Globus pallidus (tissue), 1 donor: ENCODE data around the gene INCA1.

Experiments
- DNase-seq: peaks from one replicate; pipeline ENCODE4 v3.0.0-alpha.2; 2015; ENCODE audit warnings: low spot score

The INCA1 gene

DNA sequence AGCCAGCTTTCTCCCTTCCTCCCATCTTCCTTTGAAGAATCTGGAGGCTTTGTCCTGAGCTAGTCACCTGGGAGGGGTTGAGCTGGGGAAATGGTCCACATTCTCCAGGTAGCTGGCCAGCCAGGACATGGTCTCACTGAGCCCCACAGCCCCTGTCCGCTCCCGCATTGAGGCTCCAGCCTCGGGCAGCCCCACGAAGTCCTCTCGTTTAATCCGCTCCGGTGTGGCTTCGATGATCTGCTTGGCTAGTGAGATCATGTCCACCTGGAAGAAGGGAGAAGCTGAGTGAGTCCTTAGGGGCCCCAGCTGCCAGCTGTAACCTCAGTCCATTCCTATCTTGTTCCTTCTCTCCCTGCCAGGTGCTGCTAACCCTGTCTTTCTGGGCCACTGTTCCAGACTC lies 27.0 kb downstream of the INCA1 start:
- DNase-seq = no peak

DNA sequence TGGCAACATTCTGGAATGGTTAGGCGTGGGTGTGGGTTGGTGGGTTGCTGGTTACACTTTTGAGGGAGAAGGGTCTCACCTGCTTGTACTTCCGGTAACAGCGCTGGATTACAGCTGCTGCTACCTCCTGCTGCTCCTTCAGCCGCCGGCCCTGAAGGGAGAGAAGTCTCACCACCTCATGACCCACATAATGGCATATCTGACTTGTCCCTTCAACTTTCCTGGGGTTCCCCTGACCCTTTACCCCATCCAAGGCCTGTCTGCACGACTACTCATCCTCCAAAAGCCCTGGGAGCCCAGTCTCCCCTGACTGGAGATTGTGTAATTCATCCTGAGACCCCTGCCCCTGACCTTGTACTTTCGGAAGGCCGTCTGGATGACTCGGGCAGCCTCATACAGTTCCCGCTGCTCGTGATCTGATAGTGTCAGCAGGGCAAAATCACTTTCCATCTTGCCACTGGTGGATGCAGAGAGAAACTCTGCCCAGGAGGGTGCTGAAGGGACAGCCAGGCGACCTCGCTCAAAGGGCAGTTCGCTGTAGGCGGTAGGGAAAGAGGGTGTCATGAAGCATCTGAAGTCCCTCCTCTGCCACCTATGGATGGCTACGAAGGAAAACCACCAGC lies 27.7 kb downstream of the INCA1 start:
- DNase-seq = no peak

DNA sequence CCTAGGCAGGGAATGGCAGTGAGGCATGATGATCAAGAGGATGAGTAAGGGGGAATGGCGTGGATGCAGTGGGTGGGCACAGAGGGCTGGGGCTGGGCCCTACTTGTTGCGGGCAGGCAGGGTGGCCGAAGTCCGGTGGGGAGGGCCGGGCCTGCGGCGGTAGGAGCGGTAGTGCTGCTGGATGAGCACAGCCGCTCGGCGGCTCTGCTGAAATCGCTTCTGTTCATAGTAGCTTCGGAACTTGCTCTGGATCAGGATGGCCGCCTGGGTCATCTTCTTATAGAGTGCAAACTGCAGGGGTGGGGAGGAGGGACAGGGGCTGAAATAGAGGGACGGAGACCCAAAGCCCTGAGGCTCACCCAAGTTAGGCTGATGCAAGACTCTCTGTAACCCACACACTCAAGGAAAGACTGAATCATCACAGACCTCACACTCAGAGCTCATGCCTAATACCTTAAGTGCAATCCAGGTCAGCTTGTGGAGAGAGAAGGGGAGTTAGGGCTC lies 28.2 kb downstream of the INCA1 start:
- no peak for DNase-seq

DNA sequence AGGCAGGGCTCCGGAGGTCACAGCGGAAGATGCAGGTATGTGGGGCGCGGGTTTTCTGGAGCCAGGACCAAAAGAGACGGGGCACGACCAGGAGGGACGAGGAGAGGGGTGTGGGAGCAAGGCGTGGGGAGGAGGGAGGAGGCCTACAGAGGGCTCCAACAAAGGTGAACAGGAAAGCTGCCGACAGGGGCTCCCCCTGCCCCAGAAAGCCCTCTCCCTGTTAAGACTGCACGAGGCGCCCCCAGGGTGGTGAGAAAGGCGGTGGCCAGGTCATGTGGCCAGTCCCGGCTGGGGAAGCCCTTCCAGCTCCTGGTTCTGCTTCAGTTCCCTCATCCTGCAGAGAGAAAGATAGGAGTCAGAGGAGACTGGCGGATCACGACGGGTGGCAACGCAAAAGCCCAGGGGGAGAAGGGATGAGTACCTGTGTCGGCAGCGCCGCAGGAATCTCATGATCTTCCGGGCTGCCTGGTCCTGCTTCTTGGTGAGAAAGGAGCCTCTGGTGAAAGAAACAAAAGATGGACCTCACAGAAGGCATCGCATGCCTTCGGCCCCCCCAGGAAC lies 28.8 kb downstream of the INCA1 start:
- DNase-seq = no peak

DNA sequence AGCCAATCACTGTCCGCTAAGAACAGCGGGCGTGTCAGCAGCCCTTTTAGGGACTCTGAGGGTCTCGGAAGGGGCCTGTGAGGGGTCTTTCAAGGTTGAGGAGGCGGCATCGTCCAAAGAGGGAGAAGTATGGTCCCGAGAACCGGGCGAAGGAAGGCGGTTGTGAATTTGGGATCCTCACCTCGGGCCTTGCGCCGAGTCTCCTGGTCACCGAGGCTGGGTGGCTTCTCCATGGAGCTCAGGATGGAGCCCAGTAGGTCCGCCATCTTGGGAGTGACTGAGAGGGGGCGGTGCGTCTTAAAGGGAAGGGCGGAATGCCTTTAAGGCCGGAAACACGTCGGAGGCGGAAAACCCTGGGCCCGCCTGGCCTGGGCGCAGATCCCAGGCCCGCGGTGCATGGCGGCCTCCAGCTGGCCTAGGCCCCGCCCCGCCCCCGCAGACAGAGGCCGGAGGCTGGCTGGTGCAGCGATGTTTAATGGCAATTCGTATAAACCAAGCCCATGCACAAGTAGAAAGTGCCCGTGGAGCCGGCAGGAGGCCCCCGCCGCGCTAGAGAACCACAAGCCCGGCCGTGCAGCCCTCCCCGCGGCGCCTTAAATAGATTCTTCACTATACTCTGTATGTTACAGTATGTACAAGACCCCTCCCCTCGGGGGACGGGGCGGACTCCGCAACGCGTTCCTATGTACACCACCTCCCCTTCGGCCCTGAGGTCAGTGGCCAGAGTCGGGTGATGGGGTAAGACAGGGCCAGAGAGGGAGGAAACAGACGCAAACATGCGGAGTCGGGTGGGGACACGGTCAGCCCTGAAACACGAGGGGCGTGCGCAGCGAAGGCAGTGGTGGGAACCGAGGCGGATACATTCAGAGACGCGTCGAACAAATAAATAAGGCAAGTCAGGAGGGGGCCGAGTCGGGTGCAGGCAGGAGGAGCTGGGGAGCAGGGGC lies 29.5 kb downstream of the INCA1 start, which contains the start of gene SPAG7:
TSS of gene SPAG7 (minus strand) at position 279 of the 947 bp plus-strand sequence. CDS start at position 266, 13 bp downstream.
- peak; percentile 98 for DNase-seq

DNA sequence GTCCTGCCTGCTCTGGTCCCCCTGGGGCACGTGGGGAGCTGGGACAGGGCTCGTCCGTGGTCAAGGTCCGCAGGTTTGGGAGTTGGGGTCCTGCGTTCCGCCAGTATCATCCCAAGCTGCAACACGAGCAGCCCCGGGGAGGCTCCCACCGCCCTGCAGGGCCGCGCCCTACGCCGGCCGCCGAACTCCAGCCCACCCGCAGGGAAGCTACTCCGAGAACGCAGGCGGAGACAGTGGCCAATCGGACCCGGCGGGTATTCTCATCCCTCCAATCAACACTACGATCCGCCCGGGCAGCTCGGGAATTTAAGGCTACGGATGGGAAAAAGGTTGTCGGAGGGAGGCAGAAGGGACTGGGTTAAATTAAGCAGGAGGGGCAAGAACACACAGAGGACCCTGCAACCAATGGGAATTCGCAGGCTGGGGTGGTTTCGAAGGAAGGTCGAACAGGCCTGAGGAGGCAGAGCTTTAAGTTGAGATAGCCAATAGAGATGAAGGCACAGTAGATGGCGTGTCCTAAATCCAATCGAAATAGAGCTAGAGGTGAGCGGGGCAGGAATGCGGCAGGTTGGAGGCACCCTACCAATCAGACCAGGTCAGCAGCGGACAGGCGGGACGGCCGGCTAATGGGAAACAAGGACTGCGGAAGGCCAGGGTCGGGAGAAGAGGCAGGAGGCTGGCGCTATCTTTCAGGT lies 30.3 kb downstream of the INCA1 start:
- peak; percentile 100 for DNase-seq

DNA sequence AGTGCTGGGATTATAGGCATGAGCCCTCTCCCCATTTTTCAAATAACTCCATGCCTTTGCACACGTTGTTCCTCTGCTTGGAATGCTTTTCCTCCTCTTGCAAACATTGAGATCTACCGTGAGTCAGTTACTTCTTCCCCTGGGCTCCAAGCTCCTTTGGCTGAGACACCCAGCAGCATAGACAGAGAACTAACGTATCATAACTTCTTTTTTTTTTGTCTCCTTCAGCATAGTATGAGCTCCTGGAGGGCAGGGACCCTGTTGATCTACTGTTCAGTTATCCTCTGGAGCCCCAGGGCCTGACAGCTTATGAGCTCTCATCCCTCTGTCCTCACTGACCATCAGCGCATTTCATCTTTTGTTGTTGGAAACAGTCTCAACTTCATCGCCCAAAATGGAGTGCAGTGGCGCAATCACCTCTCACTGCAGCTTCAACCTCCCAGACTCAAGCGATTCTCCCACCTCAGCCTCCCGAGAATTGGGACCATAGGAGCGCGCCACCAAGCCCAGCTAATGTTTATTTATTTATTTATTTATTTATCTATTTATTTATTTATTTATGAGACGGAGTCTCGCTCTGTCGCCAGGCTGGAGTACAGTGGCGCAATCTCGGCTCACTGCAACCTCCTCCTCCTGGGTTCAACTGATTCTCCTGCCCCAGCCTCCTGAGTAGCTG lies 31.9 kb downstream of the INCA1 start:
- DNase-seq = no peak

DNA sequence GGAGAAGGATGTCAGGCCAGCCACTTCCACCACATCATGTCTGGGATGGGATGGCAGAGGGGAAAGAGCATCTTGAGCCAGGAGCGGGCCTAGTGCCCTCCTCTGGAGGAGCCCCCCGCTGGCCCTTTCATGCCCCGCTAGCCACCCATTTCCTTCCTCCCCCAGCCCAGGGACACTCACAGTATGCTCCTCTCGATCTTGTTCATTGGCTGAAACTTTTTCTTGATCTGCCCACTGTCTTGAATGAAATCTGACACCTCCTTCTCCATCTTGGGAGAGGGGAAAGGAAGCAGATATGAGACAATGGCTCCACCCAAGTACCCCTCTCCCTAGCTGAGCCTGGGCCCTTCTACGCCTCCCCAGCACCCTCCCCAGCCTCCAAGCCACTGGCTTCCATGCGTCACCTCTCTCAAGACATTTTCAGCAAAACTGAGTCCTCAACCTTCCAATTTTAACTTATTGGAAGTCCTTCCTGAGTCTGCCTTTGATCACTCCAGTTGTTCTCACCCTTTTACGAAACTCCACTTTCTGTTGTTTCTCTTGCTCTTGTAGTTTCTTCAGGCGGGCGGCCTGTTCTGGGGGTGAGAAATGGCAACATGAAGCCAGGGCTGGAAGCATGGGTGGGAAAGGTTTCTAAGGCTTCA lies 36.9 kb downstream of the INCA1 start:
- DNase-seq = no peak

DNA sequence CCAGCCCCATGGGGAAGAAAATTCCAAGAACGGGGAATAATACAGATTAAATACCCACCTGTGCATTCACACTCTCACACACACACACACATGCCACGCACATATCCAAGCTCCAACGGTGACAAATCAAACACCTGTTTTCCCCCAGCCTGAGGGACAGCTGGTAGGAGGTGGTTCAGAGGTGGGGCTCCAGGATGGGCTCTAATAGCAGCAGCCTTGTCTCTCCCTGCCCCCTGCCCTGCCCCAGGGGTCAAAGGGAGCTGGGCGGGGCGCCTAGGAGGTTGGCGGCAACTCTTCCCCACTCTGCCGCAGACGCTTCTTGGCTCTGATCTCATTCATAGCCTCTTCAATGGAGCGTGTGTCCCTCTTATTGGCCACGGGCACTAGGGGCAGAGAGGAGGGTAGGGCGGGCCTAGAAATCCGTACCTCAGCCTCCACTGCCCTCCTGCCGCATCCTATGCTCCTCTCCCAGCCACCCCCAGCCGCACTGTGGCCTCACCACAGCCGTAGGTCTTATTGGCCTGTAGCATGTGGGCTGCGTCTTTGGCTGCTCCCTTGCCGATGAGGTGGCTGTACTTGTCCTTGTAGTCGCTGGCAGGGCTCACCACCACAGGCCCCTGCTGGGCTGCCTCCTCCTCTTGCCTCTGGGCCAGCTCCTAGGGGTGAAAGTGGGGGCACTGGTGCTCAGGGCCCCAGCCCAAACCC lies 37.9 kb downstream of the INCA1 start:
- no peak for DNase-seq

DNA sequence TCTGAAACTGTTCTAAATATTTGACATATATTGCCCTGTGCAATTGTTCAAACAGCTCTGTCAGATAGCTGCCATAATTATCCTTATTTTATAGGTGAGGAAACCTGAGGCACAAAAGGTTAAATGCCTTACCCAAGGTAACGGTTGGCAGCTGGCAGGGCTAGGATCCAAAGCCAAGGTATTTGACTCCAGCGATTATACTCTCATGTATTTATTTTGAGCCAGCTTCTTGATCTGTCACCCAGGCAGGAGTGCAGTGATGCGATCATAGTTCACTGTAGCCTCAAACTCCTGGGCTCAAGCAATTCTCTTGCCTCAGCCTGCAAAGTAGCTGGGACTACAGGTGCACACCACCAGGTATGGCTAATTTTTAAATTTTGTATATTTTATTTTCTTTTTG lies 39.2 kb downstream of the INCA1 start:
- no peak for DNase-seq

DNA sequence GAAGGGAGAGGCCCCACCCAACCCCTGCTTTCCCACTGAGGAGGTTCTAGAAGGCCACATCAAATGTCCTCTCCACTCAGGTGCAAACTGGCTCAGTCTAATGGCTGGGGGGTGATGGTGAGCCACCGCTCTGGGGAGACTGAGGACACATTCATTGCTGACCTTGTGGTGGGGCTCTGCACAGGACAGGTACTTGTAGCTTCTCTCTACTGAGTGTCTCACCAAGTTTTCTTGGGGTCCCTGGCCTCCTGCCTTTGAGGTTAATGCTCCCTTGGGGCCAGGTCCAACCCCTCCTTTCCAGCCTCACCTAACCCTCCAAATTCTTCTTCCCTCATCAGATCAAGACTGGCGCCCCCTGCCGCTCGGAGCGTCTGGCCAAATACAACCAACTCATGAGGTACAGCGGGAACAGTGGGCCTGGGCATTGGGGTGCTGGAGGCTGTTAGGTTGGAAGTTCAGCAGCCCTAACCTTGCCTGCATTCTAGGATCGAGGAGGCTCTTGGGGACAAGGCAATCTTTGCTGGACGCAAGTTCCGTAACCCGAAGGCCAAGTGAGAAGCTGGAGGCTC lies 40.7 kb downstream of the INCA1 start:
- DNase-seq = no peak

DNA sequence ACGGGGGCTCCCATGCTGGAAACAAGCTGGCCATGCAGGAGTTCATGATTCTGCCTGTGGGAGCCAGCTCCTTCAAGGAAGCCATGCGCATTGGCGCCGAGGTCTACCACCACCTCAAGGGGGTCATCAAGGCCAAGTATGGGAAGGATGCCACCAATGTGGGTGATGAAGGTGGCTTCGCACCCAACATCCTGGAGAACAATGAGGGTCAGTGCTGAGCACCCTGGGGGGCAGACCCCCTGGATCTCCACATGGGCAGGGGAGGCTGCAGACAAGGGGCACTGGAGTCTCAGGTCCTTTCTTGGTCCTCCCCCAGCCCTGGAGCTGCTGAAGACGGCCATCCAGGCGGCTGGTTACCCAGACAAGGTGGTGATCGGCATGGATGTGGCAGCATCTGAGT lies 42.2 kb downstream of the INCA1 start:
- DNase-seq = no peak

DNA sequence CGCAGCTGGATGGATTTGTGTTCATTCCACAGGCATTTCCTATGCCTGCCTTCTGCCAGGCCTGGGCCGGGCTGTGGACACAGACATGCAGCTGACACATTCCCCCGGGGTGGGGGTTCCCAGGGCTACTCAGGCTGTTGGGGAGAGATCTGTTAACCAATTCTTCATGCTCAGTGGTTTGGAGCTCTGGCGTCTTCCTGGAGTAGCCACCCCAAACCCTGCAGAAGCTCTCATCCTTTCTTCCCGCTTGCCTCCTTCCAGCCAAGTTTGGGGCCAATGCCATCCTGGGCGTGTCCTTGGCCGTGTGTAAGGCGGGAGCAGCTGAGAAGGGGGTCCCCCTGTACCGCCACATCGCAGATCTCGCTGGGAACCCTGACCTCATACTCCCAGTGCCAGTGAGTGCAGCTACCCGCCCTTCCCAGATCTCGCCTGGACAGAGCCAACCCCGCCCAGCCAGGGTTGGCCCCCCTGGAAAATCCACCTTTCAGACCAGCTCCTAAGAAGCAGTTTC lies 43.8 kb downstream of the INCA1 start:
- DNase-seq = no peak

DNA sequence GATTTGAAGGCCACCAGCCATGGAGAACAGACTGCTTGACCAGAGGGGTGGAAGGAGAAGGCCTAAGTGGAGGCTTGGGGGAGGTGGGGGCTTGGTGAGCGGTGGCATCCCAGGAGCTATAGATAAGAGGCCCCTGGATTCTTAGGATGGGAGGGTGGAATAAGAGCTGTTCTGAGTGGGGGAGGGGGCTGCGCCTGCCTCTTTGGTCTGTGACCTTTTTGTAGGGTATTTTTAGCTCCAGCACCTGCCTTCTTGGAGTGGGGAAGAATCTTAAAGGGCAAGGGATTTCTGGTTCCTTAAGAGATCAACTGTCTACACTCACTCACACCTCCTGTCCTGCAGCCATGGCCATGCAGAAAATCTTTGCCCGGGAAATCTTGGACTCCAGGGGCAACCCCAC lies 45.8 kb downstream of the INCA1 start:
- DNase-seq = no peak

DNA sequence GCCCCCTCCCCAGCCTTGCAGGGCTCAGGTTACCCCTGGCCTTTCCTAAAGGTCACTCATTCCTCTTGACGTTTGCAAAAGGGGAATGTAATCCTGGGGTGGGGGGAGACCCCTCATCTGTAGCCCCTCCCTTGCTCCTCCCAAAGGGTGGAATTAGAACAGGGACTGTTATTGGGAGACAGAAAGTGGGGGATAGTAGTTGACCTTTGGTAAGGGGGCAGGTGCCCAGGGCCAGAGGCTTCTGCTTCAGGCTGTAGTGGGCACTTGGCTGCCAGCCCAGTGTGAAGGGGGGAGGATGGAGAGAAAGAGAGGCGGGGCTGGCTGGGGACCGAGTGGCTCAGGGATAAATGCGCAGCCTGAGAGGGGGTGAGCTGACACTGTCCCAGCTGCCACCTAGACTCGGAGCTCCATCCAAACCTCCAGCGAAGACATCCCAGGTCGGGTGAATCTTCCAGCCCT lies 46.5 kb downstream of the INCA1 start, which contains the start of gene ENO3:
TSS of gene ENO3 (plus strand) at position 374 of the 459 bp plus-strand sequence. CDS start 711 bp downstream, outside the sequence.
- no peak for DNase-seq

DNA sequence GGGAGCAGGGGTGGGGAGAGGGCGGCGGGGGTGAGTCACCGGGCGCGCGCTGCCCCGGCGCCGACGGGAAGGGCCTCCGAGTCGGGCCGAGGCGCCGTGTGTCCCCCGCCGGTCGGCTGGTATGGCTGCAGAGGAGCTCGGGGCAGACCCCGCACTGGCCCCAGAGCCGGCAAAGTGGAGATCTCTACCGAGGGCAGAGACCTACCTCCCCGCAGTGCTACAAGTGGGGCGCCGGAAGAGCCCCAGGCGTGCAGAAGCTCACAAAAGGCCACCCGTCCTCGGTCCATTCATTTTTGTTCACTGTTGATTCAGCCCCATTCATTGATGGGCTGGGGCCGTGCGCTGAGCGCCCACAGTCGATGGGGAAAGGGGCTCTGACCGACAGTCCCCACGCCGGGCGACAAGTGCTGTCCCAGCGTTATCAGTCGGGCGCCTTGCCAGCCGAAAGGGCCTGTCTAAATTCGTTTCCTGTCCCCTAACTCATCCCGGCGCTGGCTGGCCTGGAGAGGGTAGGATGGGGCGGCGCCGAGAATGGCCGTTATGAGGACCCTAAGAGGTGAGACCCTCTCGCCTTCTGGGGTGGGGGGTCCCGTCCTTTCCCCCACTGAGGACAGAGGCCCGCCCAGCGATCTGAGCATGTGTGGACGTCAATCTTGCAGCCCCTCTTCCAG lies 47.1 kb downstream of the INCA1 start:
- DNase-seq = no peak

DNA sequence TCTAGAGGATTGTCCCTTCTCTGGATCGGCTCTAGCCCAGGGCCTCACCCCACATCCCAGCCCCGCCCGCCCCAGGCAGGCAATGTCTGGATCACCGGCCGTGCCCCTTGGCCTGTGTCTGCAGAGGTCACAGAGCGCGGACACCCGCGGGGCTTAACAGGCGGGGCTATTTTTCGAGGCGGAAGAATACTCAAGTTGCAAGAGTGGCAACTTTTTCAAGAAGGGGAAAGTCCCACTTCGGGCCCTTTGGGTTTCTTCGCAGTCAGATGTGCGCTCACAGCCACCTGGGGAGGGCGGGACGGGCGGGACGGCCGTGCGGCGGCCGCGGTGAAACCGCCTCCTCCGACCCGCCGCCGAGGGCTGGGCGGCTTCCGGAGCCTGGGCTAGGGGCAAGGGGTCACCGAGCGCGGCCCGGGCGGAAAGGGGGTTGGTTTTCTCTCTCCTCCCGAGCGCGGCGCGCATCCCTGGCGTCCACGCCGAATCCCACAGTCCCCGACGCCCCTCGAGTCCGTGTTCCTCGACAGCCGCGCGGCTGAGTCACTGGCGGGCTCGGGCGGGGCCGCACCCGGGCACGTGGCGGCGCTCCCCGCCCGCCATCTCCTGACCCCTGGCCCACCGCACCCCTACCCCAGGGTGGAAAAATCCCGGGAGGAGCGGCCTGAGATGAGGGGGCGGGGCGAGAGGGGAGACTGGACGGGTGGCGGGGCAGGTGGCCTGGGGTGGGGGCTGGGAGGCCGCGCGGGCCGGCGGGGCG lies 47.8 kb downstream of the INCA1 start:
- no peak for DNase-seq

DNA sequence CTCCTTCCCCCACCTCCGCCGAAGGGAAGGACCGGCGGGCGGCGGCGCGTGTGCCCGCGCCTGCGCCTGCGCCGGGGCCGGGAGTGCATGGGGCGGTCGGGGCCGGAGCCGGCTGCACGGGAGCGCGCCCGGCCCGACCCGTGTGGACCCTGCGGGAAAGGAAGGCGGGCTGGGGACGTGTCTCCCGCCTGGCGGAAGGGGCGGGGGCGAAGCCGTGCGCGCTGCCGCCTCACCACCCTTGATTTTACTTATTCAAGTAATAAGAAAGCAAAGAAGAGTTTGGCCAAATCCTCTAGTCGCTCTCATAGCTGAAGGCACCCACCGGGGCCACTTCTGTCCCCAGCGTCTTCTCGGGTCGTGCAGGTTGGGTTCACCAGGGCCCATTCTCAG lies 48.4 kb downstream of the INCA1 start:
- peak; percentile 85 for DNase-seq
